PC-3 (cell line): ENCODE data around the gene FOXP1. TPM values are rescaled to one million over a fixed set of nuclear protein-coding genes. Genes with fewer than 3 reads are reported as not detected.

Experiments
- ATAC-seq: fragments of 200-7000 bp; cut with Tn5 transposase; 2 replicates; pipeline ENCODE4 v1.9.1; 2020; ENCODE audit warnings: mild to moderate bottlenecking, moderate library complexity
- BruUV-seq: library from RNA; stranded (reverse); fragments of 400-500 nt; replicated peaks from 2 replicates; lab custom pipeline; 2021; lab: Mats Ljungman, UMichigan
- CTCF ChIA-PET: fragments of 300-600 bp; sonication (Branson Sonifier 250); formaldehyde crosslinking; loops from one replicate; lab custom pipeline; 2022; ENCODE audit warnings: antibody characterized with exemption; lab: Charles Lee
- POLR2A ChIA-PET: fragments of 300-600 bp; sonication (Branson Sonifier 250); formaldehyde crosslinking; loops from one replicate; lab custom pipeline; 2022; ENCODE audit warnings: antibody characterized with exemption; ENCODE audit not compliant: unreplicated experiment; lab: Charles Lee
- DNase-seq: peaks from one replicate; pipeline ENCODE4 v3.0.0-alpha.2; 2015
- H2AFZ ChIP-seq: fragments of 300-600 bp; sonication (generic); 2 replicates; pipeline ENCODE4 v1.6.0; 2016; ENCODE audit warnings: antibody characterized with exemption, low read length
- H3F3A ChIP-seq: fragments of 300-600 bp; sonication (generic); one replicate; pipeline ENCODE4 v1.6.0; 2017; ENCODE audit warnings: antibody characterized with exemption, low read length, control low read depth, mild to moderate bottlenecking; ENCODE audit not compliant: unreplicated experiment
- H3K27ac ChIP-seq: fragments of 300-600 bp; sonication (generic); 2 replicates; pipeline ENCODE4 v1.5.1; 2016; ENCODE audit warnings: mild to moderate bottlenecking, low read length
- H3K27me3 ChIP-seq: fragments of 300-600 bp; sonication (generic); 2 replicates; pipeline ENCODE4 v1.6.1; 2016; ENCODE audit warnings: low read length, mixed read lengths
- H3K36me3 ChIP-seq: fragments of 300-600 bp; sonication (generic); 2 replicates; pipeline ENCODE4 v1.6.1; 2016; ENCODE audit warnings: low read depth, mixed run types, low read length, mixed read lengths
- H3K4me1 ChIP-seq: fragments of 300-600 bp; sonication (generic); 2 replicates; pipeline ENCODE4 v1.5.1; 2016; ENCODE audit warnings: low read length; ENCODE audit not compliant: insufficient read depth
- H3K4me2 ChIP-seq: fragments of 300-600 bp; sonication (generic); 2 replicates; pipeline ENCODE4 v1.6.0; 2016; ENCODE audit warnings: low read length
- H3K4me3 ChIP-seq: fragments of 300-600 bp; sonication (generic); 2 replicates; pipeline ENCODE4 v1.5.1; 2016; ENCODE audit warnings: mild to moderate bottlenecking, low read length, mixed read lengths
- H3K79me2 ChIP-seq: fragments of 300-600 bp; sonication (generic); 2 replicates; pipeline ENCODE4 v1.6.1; 2017; ENCODE audit warnings: low read length, mixed read lengths
- H3K9ac ChIP-seq: fragments of 300-600 bp; sonication (generic); 2 replicates; pipeline ENCODE4 v1.6.0; 2016; ENCODE audit warnings: mild to moderate bottlenecking, low read length
- H3K9me2 ChIP-seq: fragments of 300-600 bp; sonication (generic); replicated peaks from 2 replicates; pipeline ENCODE4 v1.6.1; 2016; ENCODE audit warnings: mixed run types, low read length, mixed read lengths
- H3K9me3 ChIP-seq: fragments of 300-600 bp; sonication (generic); 2 replicates; pipeline ENCODE4 v1.6.1; 2016; ENCODE audit warnings: low read length, mixed read lengths
- H4K20me1 ChIP-seq: fragments of 300-600 bp; sonication (generic); 2 replicates; pipeline ENCODE4 v1.6.1; 2016; ENCODE audit warnings: low read length, mixed read lengths
- CTCF ChIP-seq: fragments of 300-600 bp; sonication (generic); conservative IDR thresholded peaks from 2 replicates; pipeline ENCODE4 v1.5.1; 2017; ENCODE audit warnings: antibody characterized with exemption, low read depth, mild to moderate bottlenecking, low read length
- EZH2 ChIP-seq: fragments of 300-600 bp; sonication (generic); IDR thresholded peaks from one replicate; pipeline ENCODE4 v1.6.1; 2017; ENCODE audit warnings: antibody characterized with exemption, mild to moderate bottlenecking, low read length; ENCODE audit not compliant: unreplicated experiment
- EZH2phosphoT487 ChIP-seq: fragments of 300-600 bp; sonication (generic); IDR thresholded peaks from 2 replicates; pipeline ENCODE4 v1.6.1; 2018; ENCODE audit warnings: mild to moderate bottlenecking, antibody characterized with exemption, low read length, borderline replicate concordance
- intact Hi-C: fragments of 100-400 bp; cut with micrococcal nuclease; formaldehyde crosslinking; loops from 2 replicates; pipeline ENCODE4 v1.9.0; 2023
- total RNA-seq: library from RNA; depleted of rRNA; stranded (reverse); fragments of >200 nt; gene quantifications from 2 replicates; pipeline ENCODE4 v1.2.3, GENCODE V29; 2014

Gene FOXP1
- total RNA-seq, 1 experiment from 2014 or later = 35.3 TPM

DNA sequence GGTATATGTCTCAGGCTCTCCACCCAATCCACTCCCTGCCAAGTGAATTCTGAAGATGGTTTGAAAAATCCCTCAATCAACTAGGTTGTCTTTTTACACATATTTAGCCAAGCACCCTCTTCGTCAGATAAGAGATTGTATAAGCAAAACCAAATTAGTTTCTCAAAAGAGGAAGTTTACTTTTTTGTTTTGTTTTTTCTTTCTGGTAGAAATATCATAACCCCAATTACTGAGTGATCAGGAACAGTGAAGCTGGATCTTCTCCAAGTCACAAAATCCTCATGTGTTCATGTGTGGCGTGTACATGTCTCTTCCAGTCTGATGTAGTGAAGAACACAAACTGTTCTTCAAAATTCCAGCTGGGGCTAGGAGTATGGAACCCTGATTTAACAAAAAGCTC is 180.6 kb downstream of the FOXP1 start:
- Histone ChIP-seq H2AFZ (no peak overlapping the region), H3K36me3 (no peaks in the 10 kb centered on the region), H3K4me1 (0 out of 2 replicates have a peak, but pooled peaks cover 4% of the 10 kb centered on the region), H3K9ac (no peak overlapping the region), H3K9me2 (no peaks in the 10 kb centered on the region), H3K27me3 (no peaks in the 10 kb centered on the region), H3K4me2 (no peak overlapping the region), H3F3A (no peaks in the 10 kb centered on the region), H3K27ac (no peak overlapping the region), H3K79me2 (no peaks in the 10 kb centered on the region), H4K20me1 (no peaks in the 10 kb centered on the region), H3K9me3 (no peaks in the 10 kb centered on the region), H3K4me3 (no peak overlapping the region)
- BruUV-seq = no TSS peak
- no peak for ATAC-seq
- ChIA-PET POLR2A (interaction anchor here (0.5 kb wide), 1 partner anchor 51 kb away, joined by 4 read pairs; no protein-coding TSS in a partner anchor), CTCF (interaction anchor here (0.6 kb wide), 1 partner anchor 15 kb away, joined by 4 read pairs; no protein-coding TSS in a partner anchor)
- DNase-seq = no peak
- intact Hi-C loops = no loop called here
- TF ChIP-seq EZH2 (no peak), EZH2phosphoT487 (no peak), CTCF (no peak)

GRCh38 chr3:71402280-71402679 is 181.2 kb downstream of the FOXP1 start:
- H3K36me3 ChIP-seq = no peaks in the 10 kb centered on the region
- DNase-seq (no peak), ATAC-seq (no peak)
- H3K9me2 ChIP-seq = no peaks in the 10 kb centered on the region
- no peak overlapping the region for H2AFZ ChIP-seq
- BruUV-seq = no TSS peak
- no peaks in the 10 kb centered on the region for H4K20me1 ChIP-seq
- H3K9ac ChIP-seq = no peak overlapping the region
- ChIA-PET CTCF (no interaction called here), POLR2A (interaction anchor here (0.5 kb wide), 1 partner anchor 52 kb away, joined by 4 read pairs; no protein-coding TSS in a partner anchor)
- no peaks in the 10 kb centered on the region for H3K9me3 ChIP-seq
- TF ChIP-seq EZH2phosphoT487 (no peak), CTCF (no peak), EZH2 (no peak)
- no peaks in the 10 kb centered on the region for H3F3A ChIP-seq
- 0 out of 2 replicates have a peak, but pooled peaks cover 4% of the 10 kb centered on the region for H3K4me1 ChIP-seq
- no peaks in the 10 kb centered on the region for H3K27me3 ChIP-seq
- no peak overlapping the region for H3K4me3 ChIP-seq
- H3K4me2 ChIP-seq = no peak overlapping the region
- no peaks in the 10 kb centered on the region for H3K79me2 ChIP-seq
- H3K27ac ChIP-seq = no peak overlapping the region
- intact Hi-C loops = no loop called here

- Histone ChIP-seq H3K27ac (no peak overlapping the region), H4K20me1 (no peaks in the 10 kb centered on the region)
- BruUV-seq = no TSS peak
These were observed 181.8 kb downstream of the FOXP1 start for GRCh38 chr3:71401695-71402231.

More at GRCh38 chr3:71401695-71402231, 181.8 kb downstream of the FOXP1 start:
- Histone ChIP-seq H3K79me2 (no peaks in the 10 kb centered on the region), H3K36me3 (no peaks in the 10 kb centered on the region), H2AFZ (no peak overlapping the region), H3F3A (no peaks in the 10 kb centered on the region), H3K4me2 (no peak overlapping the region), H3K27me3 (no peaks in the 10 kb centered on the region), H3K9me2 (no peaks in the 10 kb centered on the region), H3K4me1 (0 out of 2 replicates have a peak, but pooled peaks cover 4% of the 10 kb centered on the region), H3K9me3 (no peaks in the 10 kb centered on the region), H3K4me3 (no peak overlapping the region), H3K9ac (no peak overlapping the region)
- intact Hi-C loops = no loop called here
- ATAC-seq (no peak), DNase-seq (no peak)
- no peak for TF ChIP-seq CTCF
- no peak for TF ChIP-seq EZH2
- no peak for TF ChIP-seq EZH2phosphoT487
- POLR2A ChIA-PET = no interaction called here
- CTCF ChIA-PET = no interaction called here
